ENCODE measurements around the gene APOOL.

The APOOL gene

GRCh38 chrX:85114776-85115175 is 111.1 kb downstream of the APOOL start:
- CTCF ChIA-PET, result no interaction called here
- no peak overlapping the region for H3K27ac ChIP-seq
- no peak for DNase-seq (ENCODE audit: low spot score)
- POLR2A ChIA-PET (ENCODE audit: low non-redundant PET), result no interaction called here
- no peak for TF ChIP-seq CTCF (conservative IDR thresholded peaks at IDR 0.05; ENCODE audit: low read depth)

GRCh38 chrX:85115252-85115651 is 111.6 kb downstream of the APOOL start:
- CTCF ChIA-PET, result no interaction called here
- TF ChIP-seq CTCF (conservative IDR thresholded peaks at IDR 0.05; ENCODE audit: low read depth), result no peak
- no peak for DNase-seq (ENCODE audit: low spot score)
- H3K27ac ChIP-seq, result no peak overlapping the region
- POLR2A ChIA-PET (ENCODE audit: low non-redundant PET), result no interaction called here

- no peak for DNase-seq (ENCODE audit: low spot score)
- CTCF ChIA-PET, result no interaction called here
- POLR2A ChIA-PET (ENCODE audit: low non-redundant PET), result no interaction called here
- H3K27ac ChIP-seq, result no peak overlapping the region
- TF ChIP-seq CTCF (conservative IDR thresholded peaks at IDR 0.05; ENCODE audit: low read depth), result no peak
Observed at GRCh38 chrX:85136409-85136808, 132.7 kb downstream of the APOOL start.

GRCh38 chrX:85139422-85139821 is 135.7 kb downstream of the APOOL start:
- TF ChIP-seq CTCF (conservative IDR thresholded peaks at IDR 0.05; ENCODE audit: low read depth), result no peak
- POLR2A ChIA-PET (ENCODE audit: low non-redundant PET), result no interaction called here
- no peak overlapping the region for H3K27ac ChIP-seq
- no peak for DNase-seq (ENCODE audit: low spot score)
- CTCF ChIA-PET, result interaction anchor here (0.6 kb wide), 1 partner anchor 878 kb away, joined by 5 read pairs; no protein-coding TSS in a partner anchor

GRCh38 chrX:85140964-85141363 is 137.3 kb downstream of the APOOL start:
- no peak for TF ChIP-seq CTCF (conservative IDR thresholded peaks at IDR 0.05; ENCODE audit: low read depth)
- H3K27ac ChIP-seq, result no peak overlapping the region
- ChIA-PET CTCF (no interaction called here), POLR2A (ENCODE audit: low non-redundant PET) (no interaction called here)
- no peak for DNase-seq (ENCODE audit: low spot score)

Data from RWPE1 (cell line).